ENCODE data around the gene DMXL2. TPM values are rescaled to one million over a fixed set of nuclear protein-coding genes. Genes with fewer than 3 reads are reported as not detected.
"Not testable (repeated sequence)": the region's sequence is repeated elsewhere in the genome, so short reads cannot be mapped to it uniquely, and the experiment has no call there.

Gene DMXL2
- total and polyA plus RNA-seq, 2 donors from 2014 or later: 14.6 to 29.0 TPM

DNA sequence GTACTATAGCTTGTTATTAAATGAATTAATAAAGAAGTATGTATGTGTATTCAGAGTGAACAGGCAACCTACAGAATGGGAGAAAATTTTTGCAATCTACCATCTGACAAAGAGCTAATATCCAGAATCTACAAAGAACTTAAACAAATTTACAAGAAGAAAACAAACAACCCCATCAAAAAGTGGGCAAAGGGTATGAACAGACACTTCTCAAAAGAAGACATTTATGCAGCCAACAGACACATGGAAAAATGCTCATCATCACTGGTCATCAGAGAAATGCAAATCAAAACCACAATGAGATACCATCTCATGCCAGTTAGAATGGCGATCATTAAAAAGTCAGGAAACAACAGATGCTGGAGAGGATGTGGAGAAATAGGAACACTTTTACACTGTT, 25.5 kb upstream of the DMXL2 start:
- H3K9me3 ChIP-seq (ENCODE audit: control insufficient read depth in 2 of 3, insufficient read depth in 1 of 3, low read length in 3 of 3); H3K36me3 ChIP-seq (ENCODE audit: control insufficient read depth in 2 of 3, insufficient read depth in 3 of 3, low read length in 3 of 3); H3K4me1 ChIP-seq (ENCODE audit: control insufficient read depth in 2 of 3, insufficient read depth in 2 of 3, low read depth in 1 of 3, low read length in 3 of 3); H3K27ac ChIP-seq (ENCODE audit: low read depth in 2 of 2, low read length in 2 of 2); H3K27me3 ChIP-seq (ENCODE audit: control insufficient read depth, insufficient read depth, low read length); DNase-seq; H3K9ac ChIP-seq (ENCODE audit: low read length in 3 of 3); H3K4me3 ChIP-seq (ENCODE audit: low read length in 3 of 3); intact Hi-C loops (cut with DNase I); FAIRE-seq: not testable (repeated sequence)

DNA sequence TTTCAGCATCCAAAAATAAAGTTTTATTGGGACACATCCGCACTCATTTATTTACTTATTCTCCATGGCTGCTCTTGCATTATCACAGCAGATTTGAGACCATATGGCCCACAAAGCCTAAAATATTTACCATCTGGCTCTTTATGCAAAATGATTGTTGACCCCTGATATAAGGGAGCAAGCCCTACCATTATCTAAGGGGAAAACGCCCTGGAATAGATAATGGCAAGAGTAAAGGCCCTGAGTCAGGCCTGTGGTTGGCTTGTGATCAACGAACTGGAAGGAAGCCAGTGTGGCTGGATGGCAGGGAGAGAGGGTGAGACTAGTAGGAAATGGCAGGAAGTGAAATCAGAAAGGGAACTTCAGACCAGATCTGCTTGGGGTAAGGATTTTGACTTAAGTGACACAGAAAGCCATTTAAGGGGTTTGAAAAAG, 24.6 kb upstream of the DMXL2 start:
- no peaks in the 10 kb centered on the region for H3K4me1 ChIP-seq (ENCODE audit: control insufficient read depth in 2 of 3, insufficient read depth in 2 of 3, low read depth in 1 of 3, low read length in 3 of 3)
- H3K9me3 ChIP-seq (ENCODE audit: control insufficient read depth in 2 of 3, insufficient read depth in 1 of 3, low read length in 3 of 3): no peaks in the 10 kb centered on the region
- H3K27ac ChIP-seq (ENCODE audit: low read depth in 2 of 2, low read length in 2 of 2): no peak overlapping the region
- TF ChIP-seq, protein P1, sequence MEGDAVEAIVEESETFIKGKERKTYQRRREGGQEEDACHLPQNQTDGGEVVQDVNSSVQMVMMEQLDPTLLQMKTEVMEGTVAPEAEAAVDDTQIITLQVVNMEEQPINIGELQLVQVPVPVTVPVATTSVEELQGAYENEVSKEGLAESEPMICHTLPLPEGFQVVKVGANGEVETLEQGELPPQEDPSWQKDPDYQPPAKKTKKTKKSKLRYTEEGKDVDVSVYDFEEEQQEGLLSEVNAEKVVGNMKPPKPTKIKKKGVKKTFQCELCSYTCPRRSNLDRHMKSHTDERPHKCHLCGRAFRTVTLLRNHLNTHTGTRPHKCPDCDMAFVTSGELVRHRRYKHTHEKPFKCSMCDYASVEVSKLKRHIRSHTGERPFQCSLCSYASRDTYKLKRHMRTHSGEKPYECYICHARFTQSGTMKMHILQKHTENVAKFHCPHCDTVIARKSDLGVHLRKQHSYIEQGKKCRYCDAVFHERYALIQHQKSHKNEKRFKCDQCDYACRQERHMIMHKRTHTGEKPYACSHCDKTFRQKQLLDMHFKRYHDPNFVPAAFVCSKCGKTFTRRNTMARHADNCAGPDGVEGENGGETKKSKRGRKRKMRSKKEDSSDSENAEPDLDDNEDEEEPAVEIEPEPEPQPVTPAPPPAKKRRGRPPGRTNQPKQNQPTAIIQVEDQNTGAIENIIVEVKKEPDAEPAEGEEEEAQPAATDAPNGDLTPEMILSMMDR (IDR thresholded peaks at IDR 0.05; ENCODE audit: borderline replicate concordance, extremely low read depth, insufficient read depth): no peak
- DNase-seq (no peak), FAIRE-seq (no peak)
- H3K36me3 ChIP-seq (ENCODE audit: control insufficient read depth in 2 of 3, insufficient read depth in 3 of 3, low read length in 3 of 3): no peaks in the 10 kb centered on the region
- no peak overlapping the region for H3K9ac ChIP-seq (ENCODE audit: low read length in 3 of 3)
- intact Hi-C loops (cut with DNase I): no loop called here
- no peak overlapping the region for H3K4me3 ChIP-seq (ENCODE audit: low read length in 3 of 3)
- no peaks in the 10 kb centered on the region for H3K27me3 ChIP-seq (ENCODE audit: control insufficient read depth, insufficient read depth, low read length)

DNA sequence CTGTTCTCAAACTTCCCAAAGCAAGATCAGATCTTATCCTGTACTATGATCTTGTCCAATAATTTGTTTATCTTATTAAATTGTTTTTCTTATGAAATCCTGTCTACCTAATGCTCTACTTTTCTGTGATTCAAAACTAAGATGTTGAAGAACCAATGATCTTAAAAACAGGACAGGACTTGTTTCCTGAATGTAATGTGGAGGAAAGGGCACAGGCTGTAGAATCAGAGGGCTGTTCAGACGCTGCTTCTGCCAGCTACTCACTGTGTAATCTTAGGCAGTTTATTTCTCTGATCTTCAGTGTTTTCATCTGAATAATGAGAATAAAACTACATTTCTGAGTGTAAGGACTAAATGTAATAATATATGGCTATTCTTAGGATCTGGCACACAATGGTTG, 20.1 kb upstream of the DMXL2 start:
- no peaks in the 10 kb centered on the region for H3K9me3 ChIP-seq (ENCODE audit: control insufficient read depth in 2 of 3, insufficient read depth in 1 of 3, low read length in 3 of 3)
- FAIRE-seq: no peak
- H3K27me3 ChIP-seq (ENCODE audit: control insufficient read depth, insufficient read depth, low read length): no peaks in the 10 kb centered on the region
- H3K36me3 ChIP-seq (ENCODE audit: control insufficient read depth in 2 of 3, insufficient read depth in 3 of 3, low read length in 3 of 3): no peaks in the 10 kb centered on the region
- TF ChIP-seq, protein P1 (IDR thresholded peaks at IDR 0.05; ENCODE audit: borderline replicate concordance, extremely low read depth, insufficient read depth): no peak
- no peak overlapping the region for H3K4me3 ChIP-seq (ENCODE audit: low read length in 3 of 3)
- H3K4me1 ChIP-seq (ENCODE audit: control insufficient read depth in 2 of 3, insufficient read depth in 2 of 3, low read depth in 1 of 3, low read length in 3 of 3): no peaks in the 10 kb centered on the region
- H3K9ac ChIP-seq (ENCODE audit: low read length in 3 of 3): no peak overlapping the region
- DNase-seq: no peak
- intact Hi-C loops (cut with DNase I): no loop called here
- H3K27ac ChIP-seq (ENCODE audit: low read depth in 2 of 2, low read length in 2 of 2): peak overlapping the region; percentile 22 to 41

DNA sequence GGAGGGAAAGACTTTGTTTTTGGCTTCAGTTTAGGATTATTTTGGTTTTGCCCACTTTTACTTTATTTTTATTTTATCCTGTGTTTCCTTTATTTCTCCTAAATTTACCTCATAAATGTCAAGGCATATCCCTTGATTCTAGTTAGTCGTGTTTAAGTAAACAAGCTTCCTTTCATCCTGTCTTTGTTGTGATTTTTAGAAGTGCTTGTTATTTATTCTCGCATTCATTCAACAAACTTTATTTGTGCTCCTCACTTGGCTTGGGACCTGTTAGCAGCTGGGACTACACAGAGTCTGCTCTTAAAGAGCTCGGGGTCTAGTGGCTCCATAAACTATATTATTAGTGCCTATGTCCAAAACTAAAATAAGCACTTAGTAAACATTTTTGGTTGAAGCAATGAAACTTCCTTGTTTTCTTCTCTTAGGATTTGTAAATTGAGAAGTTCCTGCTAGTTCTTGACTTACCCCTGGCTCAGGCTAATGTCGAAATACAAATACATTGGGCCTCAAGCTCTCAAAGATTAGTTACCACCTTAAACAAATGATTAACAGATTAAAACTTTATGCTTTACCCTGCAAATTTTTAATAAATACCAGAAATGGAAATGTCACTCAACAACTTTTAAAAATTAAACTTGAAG, 19.0 kb upstream of the DMXL2 start:
- Histone ChIP-seq H3K9ac (ENCODE audit: low read length in 3 of 3) (no peak overlapping the region), H3K36me3 (ENCODE audit: control insufficient read depth in 2 of 3, insufficient read depth in 3 of 3, low read length in 3 of 3) (no peaks in the 10 kb centered on the region), H3K4me3 (ENCODE audit: low read length in 3 of 3) (no peak overlapping the region), H3K27me3 (ENCODE audit: control insufficient read depth, insufficient read depth, low read length) (no peaks in the 10 kb centered on the region), H3K9me3 (ENCODE audit: control insufficient read depth in 2 of 3, insufficient read depth in 1 of 3, low read length in 3 of 3) (no peaks in the 10 kb centered on the region), H3K4me1 (ENCODE audit: control insufficient read depth in 2 of 3, insufficient read depth in 2 of 3, low read depth in 1 of 3, low read length in 3 of 3) (no peaks in the 10 kb centered on the region), H3K27ac (ENCODE audit: low read depth in 2 of 2, low read length in 2 of 2) (peak overlapping the region in 1 of 2 donors; percentile 32)
- DNase-seq: peak in 2 of 5 donors; percentile 11 to 66
- no peak for FAIRE-seq
- TF ChIP-seq, protein P1 (IDR thresholded peaks at IDR 0.05; ENCODE audit: borderline replicate concordance, extremely low read depth, insufficient read depth): no peak
- intact Hi-C loops (cut with DNase I): no loop called here
